ENCODE measurements around the gene C1orf159.

- TF ChIP-seq, protein P1, sequence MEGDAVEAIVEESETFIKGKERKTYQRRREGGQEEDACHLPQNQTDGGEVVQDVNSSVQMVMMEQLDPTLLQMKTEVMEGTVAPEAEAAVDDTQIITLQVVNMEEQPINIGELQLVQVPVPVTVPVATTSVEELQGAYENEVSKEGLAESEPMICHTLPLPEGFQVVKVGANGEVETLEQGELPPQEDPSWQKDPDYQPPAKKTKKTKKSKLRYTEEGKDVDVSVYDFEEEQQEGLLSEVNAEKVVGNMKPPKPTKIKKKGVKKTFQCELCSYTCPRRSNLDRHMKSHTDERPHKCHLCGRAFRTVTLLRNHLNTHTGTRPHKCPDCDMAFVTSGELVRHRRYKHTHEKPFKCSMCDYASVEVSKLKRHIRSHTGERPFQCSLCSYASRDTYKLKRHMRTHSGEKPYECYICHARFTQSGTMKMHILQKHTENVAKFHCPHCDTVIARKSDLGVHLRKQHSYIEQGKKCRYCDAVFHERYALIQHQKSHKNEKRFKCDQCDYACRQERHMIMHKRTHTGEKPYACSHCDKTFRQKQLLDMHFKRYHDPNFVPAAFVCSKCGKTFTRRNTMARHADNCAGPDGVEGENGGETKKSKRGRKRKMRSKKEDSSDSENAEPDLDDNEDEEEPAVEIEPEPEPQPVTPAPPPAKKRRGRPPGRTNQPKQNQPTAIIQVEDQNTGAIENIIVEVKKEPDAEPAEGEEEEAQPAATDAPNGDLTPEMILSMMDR (tag by site-specific recombination; IDR thresholded peaks at IDR 0.05) = no peak
- TF ChIP-seq ZBTB7A (tag by site-specific recombination; IDR thresholded peaks at IDR 0.05; ENCODE audit: low read depth) (no peak), ZFP3 (tag by site-specific recombination; IDR thresholded peaks at IDR 0.05; ENCODE audit: low read depth) (no peak), YY1 (tag by site-specific recombination; IDR thresholded peaks at IDR 0.05) (no peak), KLF1 (tag by site-specific recombination; IDR thresholded peaks at IDR 0.05) (no peak), WT1 (tag by site-specific recombination; IDR thresholded peaks at IDR 0.05) (no peak), FEZF1 (tag by site-specific recombination; IDR thresholded peaks at IDR 0.05) (no peak), ZNF214 (tag by site-specific recombination; IDR thresholded peaks at IDR 0.05; ENCODE audit: borderline replicate concordance) (no peak), MYNN (tag by site-specific recombination; IDR thresholded peaks at IDR 0.05; ENCODE audit: borderline replicate concordance) (no peak), ZSCAN5A (tag by site-specific recombination; IDR thresholded peaks at IDR 0.05) (no peak), ZNF529 (tag by site-specific recombination; IDR thresholded peaks at IDR 0.05; ENCODE audit: insufficient replicate concordance) (no peak), ELK4 (IDR thresholded peaks at IDR 0.05; ENCODE audit: borderline replicate concordance, low read depth, low read length) (no peak)
Observed at GRCh38 chr1:1044455-1045078, 71.3 kb downstream of the C1orf159 start.
